Esophagus (tissue), 2 donors: ENCODE measurements around the gene PSMB2. TPM values are rescaled to one million over a fixed set of nuclear protein-coding genes. Genes with fewer than 3 reads are reported as not detected.
"Not testable (repeated sequence)": the region's sequence is repeated elsewhere in the genome, so short reads cannot be mapped to it uniquely, and the experiment has no call there.

Source experiments
- H3K27ac ChIP-seq, 2 donors: one replicate each; pipeline ENCODE4 v1.5.1; 2013; ENCODE audit warnings: low read depth in 2 of 2, mild to moderate bottlenecking in 2 of 2, inconsistent platforms in 1 of 2, low read length in 1 of 2, moderate library complexity in 1 of 2
- H3K27me3 ChIP-seq, 2 donors: one replicate each; pipeline ENCODE4 v1.6.1; 2013; ENCODE audit warnings: low read length in 2 of 2, control low read depth in 1 of 2, mild to moderate bottlenecking in 1 of 2; ENCODE audit not compliant: insufficient read depth in 2 of 2, control insufficient read depth in 1 of 2
- H3K36me3 ChIP-seq, 2 donors: one replicate each; pipeline ENCODE4 v1.6.1; 2013; ENCODE audit warnings: low read length in 1 of 2; ENCODE audit not compliant: control insufficient read depth in 2 of 2, insufficient read depth in 2 of 2
- H3K4me1 ChIP-seq, 2 donors: one replicate each; pipeline ENCODE4 v1.6.1; 2013; ENCODE audit warnings: low read length in 1 of 2; ENCODE audit not compliant: control insufficient read depth in 2 of 2, insufficient read depth in 2 of 2
- H3K4me3 ChIP-seq, 2 donors: one replicate each; pipeline ENCODE4 v1.5.1; 2013; ENCODE audit warnings: low read length in 2 of 2, mild to moderate bottlenecking in 2 of 2, low read depth in 1 of 2, moderate library complexity in 1 of 2
- H3K9me3 ChIP-seq, 2 donors: one replicate each; pipeline ENCODE4 v1.6.1; 2013; ENCODE audit warnings: mild to moderate bottlenecking in 2 of 2, low read depth in 1 of 2, low read length in 1 of 2, moderate library complexity in 1 of 2; ENCODE audit not compliant: control insufficient read depth in 2 of 2, insufficient read depth in 1 of 2
- WGBS, 2 donors: extraction: QIAGEN DNeasy Blood & Tissue Kit; methylation state at CpG; one replicate each; pipeline ENCODE4 v1.1.7; 2013; 5-methylcytosine and 5-hydroxymethylcytosine counted together
- polyA plus RNA-seq, 2 donors: library from polyadenylated mRNA; stranded (reverse); fragments of 200-250 nt; gene quantifications; one replicate each; pipeline ENCODE4 v1.2.3, GENCODE V29; 2013
- donor health status: healthy with polysubstance abuse.
- donor health status: Bipolar disorder and iron deficiency.

PSMB2 gene
- 10 to 100 TPM; 29.7 to 42.5 TPM for polyA plus RNA-seq

- H3K27ac ChIP-seq: peak within 1 kb of the TSS; percentile 96 to 97
- H3K9me3 ChIP-seq: no peaks in the 10 kb centered on the region
- H3K4me1 ChIP-seq: peaks cover 0 to 2% of the 10 kb centered on the region in 2 donors
- 0 to 1% methylated on average over 43 of the region's 43 CpGs for WGBS, 2 donors
- H3K36me3 ChIP-seq: no peaks in the 10 kb centered on the region
- no peaks in the 10 kb centered on the region for H3K27me3 ChIP-seq
- peak within 1 kb of the TSS; percentile 85 to 96 for H3K4me3 ChIP-seq
Observed at GRCh38 chr1:35641233-35641866, at the start of gene PSMB2. Gene PSMB2 (minus strand): TSS chr1:35641526. CDS start chr1:35641432, 94 bp downstream.

DNA sequence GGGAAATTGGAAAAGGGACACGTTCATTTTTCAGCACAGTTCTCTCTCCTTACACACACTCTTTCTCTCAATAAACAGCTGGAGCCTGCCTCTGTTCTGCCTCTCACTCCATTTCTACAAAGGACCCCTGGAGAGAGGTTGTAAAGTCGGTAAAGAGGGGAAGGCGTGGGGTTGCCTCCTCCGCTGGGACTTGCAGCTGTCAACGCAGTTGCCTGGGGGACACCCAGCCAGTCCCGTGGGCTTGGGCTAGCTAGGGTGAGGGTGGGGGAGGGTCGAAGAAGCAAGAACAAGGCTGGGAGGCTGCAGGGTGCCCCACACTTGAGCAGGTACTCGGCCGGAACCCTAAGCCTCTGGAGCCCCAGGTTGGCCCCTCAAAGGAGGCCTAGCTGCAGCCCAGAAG lies 49.8 kb upstream of the PSMB2 start:
- Histone ChIP-seq H3K9me3 (no peaks in the 10 kb centered on the region), H3K27me3 (no peaks in the 10 kb centered on the region), H3K36me3 (no peaks in the 10 kb centered on the region), H3K4me3 (no peak overlapping the region), H3K27ac (no peak overlapping the region), H3K4me1 (no peaks in the 10 kb centered on the region)
- whole genome bisulfite sequencing, 2 donors: 46 to 54% methylated on average over 9 of the region's 9 CpGs

DNA sequence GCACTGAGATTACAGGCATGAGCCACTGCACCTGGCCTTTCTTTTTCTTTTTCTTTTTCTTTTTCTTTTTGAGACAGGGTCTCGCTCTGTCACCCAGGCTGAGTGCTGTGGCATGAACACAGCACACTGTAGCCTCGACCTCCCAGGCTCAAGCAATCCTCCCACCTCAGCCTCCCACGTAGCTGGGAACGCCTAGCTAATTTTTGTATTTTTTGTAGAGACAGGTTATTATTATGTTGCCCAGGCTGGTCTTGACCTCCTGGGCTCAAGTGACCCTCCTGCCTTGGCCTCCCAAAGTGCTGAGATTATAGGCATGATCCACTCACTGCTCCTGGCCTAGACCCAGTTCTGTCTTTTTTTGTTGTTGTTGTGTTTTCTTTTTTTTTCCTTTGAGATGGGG lies 48.8 kb upstream of the PSMB2 start:
- 90 to 94% methylated on average over 4 of the region's 4 CpGs for WGBS, 2 donors
- not testable (repeated sequence) for H3K36me3 ChIP-seq, H3K4me3 ChIP-seq, H3K27ac ChIP-seq, H3K4me1 ChIP-seq, H3K27me3 ChIP-seq, H3K9me3 ChIP-seq

- 90 to 91% methylated on average over 5 of the region's 5 CpGs for WGBS, 2 donors
- Histone ChIP-seq H3K27ac (no peak overlapping the region), H3K4me1 (no peaks in the 10 kb centered on the region), H3K9me3 (no peaks in the 10 kb centered on the region), H3K4me3 (no peak overlapping the region), H3K36me3 (no peaks in the 10 kb centered on the region), H3K27me3 (no peaks in the 10 kb centered on the region)
Observed at GRCh38 chr1:35688161-35688560, 46.8 kb upstream of the PSMB2 start.

DNA sequence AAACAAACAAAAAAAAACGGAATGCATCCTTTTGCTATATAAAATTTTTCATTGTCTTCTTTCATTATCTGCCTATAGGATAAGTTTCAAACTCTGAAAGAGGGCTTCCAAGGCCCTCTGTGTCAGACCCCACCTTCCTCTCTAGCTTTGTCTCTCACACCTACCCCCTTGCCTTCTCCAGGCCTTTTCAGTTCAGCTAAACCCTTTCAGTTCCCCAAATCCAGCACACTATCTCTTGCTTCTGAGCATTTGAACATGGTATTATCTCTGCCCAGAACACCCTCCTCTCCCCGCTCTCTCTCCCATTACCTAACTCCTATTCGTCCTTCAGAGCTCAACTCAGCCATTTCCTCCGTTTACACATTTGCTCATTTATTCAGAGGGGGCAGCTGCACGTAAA lies 41.7 kb upstream of the PSMB2 start:
- Histone ChIP-seq H3K4me3 (no peak overlapping the region), H3K4me1 (no peaks in the 10 kb centered on the region), H3K9me3 (no peaks in the 10 kb centered on the region), H3K27me3 (no peaks in the 10 kb centered on the region), H3K36me3 (no peaks in the 10 kb centered on the region), H3K27ac (no peak overlapping the region)
- 55 to 61% methylated on average over 5 of the region's 5 CpGs for WGBS, 2 donors

- Histone ChIP-seq H3K27ac (no peak overlapping the region), H3K27me3 (no peaks in the 10 kb centered on the region), H3K36me3 (no peaks in the 10 kb centered on the region), H3K4me3 (no peak overlapping the region), H3K9me3 (no peaks in the 10 kb centered on the region), H3K4me1 (peaks cover 0 to 2% of the 10 kb centered on the region in 2 donors)
- 87 to 89% methylated on average over 3 of the region's 3 CpGs for WGBS, 2 donors
Observed at GRCh38 chr1:35680271-35680670, 38.9 kb upstream of the PSMB2 start.

DNA sequence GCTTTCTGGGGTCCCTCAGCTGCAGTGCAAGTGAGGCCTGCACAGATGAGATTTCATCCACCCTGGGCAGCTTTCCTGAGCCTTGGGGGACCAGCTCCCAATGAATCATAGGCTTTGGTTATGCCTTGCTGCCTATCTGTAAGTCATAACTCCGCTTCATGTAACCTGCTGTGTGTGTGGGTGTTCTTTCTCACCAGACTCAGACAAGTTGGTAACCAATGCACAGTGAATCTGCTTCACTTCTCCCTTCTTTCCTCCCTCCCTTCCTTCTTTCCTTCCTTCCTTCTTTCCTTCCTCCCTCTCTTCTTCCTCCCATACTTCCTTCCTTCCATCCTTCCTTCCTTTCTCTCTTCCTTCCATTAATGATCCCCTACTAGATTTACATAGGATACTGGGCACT lies 34.4 kb upstream of the PSMB2 start:
- H3K4me1 ChIP-seq: peaks cover 0 to 2% of the 10 kb centered on the region in 2 donors
- H3K36me3 ChIP-seq: no peaks in the 10 kb centered on the region
- H3K4me3 ChIP-seq: no peak overlapping the region
- no peaks in the 10 kb centered on the region for H3K27me3 ChIP-seq
- 81 to 87% methylated on average over 1 of the region's 1 CpG for WGBS, 2 donors
- H3K27ac ChIP-seq: no peak overlapping the region
- no peaks in the 10 kb centered on the region for H3K9me3 ChIP-seq

DNA sequence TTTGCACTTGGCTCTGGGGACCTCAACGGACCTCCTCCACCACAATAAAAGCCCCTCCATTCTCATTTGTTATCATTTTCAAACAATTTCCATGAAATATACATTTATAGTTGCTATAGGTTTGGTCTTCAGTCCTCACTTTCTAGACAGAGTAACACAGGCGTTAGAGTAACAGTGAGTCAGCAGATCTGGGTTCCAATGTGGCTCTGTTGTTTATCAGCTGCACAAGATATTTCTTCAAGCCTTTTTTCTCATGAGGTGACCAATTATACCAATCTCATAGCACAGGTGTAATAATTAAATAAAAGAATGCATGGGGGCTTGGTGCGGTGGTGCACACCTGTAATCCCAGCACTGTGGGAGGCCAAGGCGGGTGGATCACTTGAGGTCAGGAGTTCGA lies 32.8 kb upstream of the PSMB2 start:
- H3K9me3 ChIP-seq: no peaks in the 10 kb centered on the region
- H3K27ac ChIP-seq: no peak overlapping the region
- no peaks in the 10 kb centered on the region for H3K27me3 ChIP-seq
- peaks cover 0 to 2% of the 10 kb centered on the region in 2 donors for H3K4me1 ChIP-seq
- no peak overlapping the region for H3K4me3 ChIP-seq
- WGBS, 2 donors: 78 to 81% methylated on average over 5 of the region's 5 CpGs
- no peaks in the 10 kb centered on the region for H3K36me3 ChIP-seq

DNA sequence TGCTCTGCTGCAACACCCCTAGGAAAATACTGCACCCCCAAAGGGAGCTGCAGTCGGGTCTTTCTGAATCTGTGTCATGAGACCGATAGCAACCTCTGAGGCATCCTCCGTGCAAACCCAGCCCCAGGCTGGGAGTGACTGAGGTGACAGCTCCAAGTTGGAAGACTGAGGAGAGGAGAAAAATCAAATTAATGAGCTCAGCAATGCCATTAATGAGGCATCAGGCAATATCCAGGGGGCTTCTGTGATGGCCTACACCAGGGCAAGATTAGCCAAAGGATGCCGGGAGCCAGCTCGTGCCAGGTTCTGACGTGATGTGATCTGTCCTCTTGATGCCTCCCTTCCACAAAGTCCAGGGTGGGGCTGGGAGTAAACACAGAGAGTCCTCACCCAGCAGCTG lies 30.8 kb upstream of the PSMB2 start:
- Histone ChIP-seq H3K36me3 (no peaks in the 10 kb centered on the region), H3K4me1 (no peaks in the 10 kb centered on the region), H3K9me3 (no peaks in the 10 kb centered on the region), H3K27ac (no peak overlapping the region), H3K27me3 (no peaks in the 10 kb centered on the region), H3K4me3 (no peak overlapping the region)
- WGBS, 2 donors: 69 to 71% methylated on average over 6 of the region's 6 CpGs

DNA sequence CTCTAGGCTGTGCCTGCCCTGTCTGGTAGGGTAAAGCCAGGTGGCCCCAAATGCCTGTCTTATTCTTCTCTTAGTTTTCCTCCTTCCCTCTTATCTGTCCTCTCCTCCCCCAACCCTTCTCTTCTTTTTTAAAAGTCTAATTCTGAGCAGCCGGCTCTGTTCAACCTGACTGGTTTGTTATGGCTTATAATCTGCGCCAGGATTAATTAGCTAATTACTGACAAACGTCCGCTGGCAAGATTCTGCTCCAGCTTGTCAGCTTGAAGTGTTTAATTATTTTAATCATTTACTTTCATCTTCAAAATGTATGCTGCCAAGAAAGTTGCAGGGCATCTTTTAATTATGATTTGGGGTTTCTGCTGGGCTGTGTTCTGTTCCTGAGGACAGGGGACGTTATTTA lies 27.2 kb upstream of the PSMB2 start:
- Histone ChIP-seq H3K36me3 (no peaks in the 10 kb centered on the region), H3K4me1 (no peaks in the 10 kb centered on the region), H3K27ac (no peak overlapping the region), H3K4me3 (no peak overlapping the region), H3K27me3 (no peaks in the 10 kb centered on the region), H3K9me3 (no peaks in the 10 kb centered on the region)
- WGBS, 2 donors: 57 to 66% methylated on average over 5 of the region's 5 CpGs
